Mesothelial cell of epicardium (in vitro differentiated cells): ENCODE measurements around the gene PCNT. TPM values are rescaled to one million over a fixed set of nuclear protein-coding genes. Genes with fewer than 3 reads are reported as not detected.

Source experiments
- DNase-seq, 2 experiments: peaks; one replicate each; pipeline ENCODE4 v3.0.0; 2021; ENCODE audit warnings: low spot score in 2 of 2; ENCODE audit not compliant: unreplicated experiment in 2 of 2
- H3K27ac Mint-ChIP-seq: 2 replicates; pipeline ENCODE4 v1.8.0; 2021; ENCODE audit warnings: mixed read lengths
- H3K27me3 Mint-ChIP-seq: 2 replicates; pipeline ENCODE4 v1.8.0; 2021; ENCODE audit warnings: low read depth, mixed read lengths
- H3K36me3 Mint-ChIP-seq: 2 replicates; pipeline ENCODE4 v1.8.0; 2021; ENCODE audit warnings: mixed read lengths
- H3K4me1 Mint-ChIP-seq: 2 replicates; pipeline ENCODE4 v1.8.0; 2021; ENCODE audit warnings: mixed read lengths
- H3K4me3 Mint-ChIP-seq: 2 replicates; pipeline ENCODE4 v1.8.0; 2021; ENCODE audit warnings: mild to moderate bottlenecking, moderate library complexity, mixed read lengths
- H3K9me3 Mint-ChIP-seq: 2 replicates; pipeline ENCODE4 v1.8.0; 2021; ENCODE audit warnings: mixed read lengths
- CTCF ChIP-seq: fragments of 200-600 bp; sonication (generic); IDR thresholded peaks from one replicate; pipeline ENCODE4 v1.5.0; 2021; ENCODE audit warnings: antibody characterized with exemption; ENCODE audit not compliant: unreplicated experiment
- total RNA-seq: library from RNA; stranded (reverse); gene quantifications from 3 replicates; pipeline ENCODE4 v1.2.1, GENCODE V29; 2021

Gene PCNT
- total RNA-seq, 1 donor from 2014 or later: 41.8 TPM

- DNase-seq: no peak
- Mint-ChIP-seq H3K36me3 (peaks cover 24% of the 10 kb centered on the region), H3K9me3 (no peaks in the 10 kb centered on the region), H3K27ac (no peak overlapping the region), H3K4me1 (no peaks in the 10 kb centered on the region), H3K27me3 (no peaks in the 10 kb centered on the region), H3K4me3 (no peak overlapping the region)
- no peak for TF ChIP-seq CTCF
Observed at GRCh38 chr21:46354518-46354917, 30.6 kb downstream of the PCNT start.

GRCh38 chr21:46355161-46356004 is 31.4 kb downstream of the PCNT start:
- DNase-seq: no peak
- Mint-ChIP-seq H3K27ac (no peak overlapping the region), H3K27me3 (no peaks in the 10 kb centered on the region), H3K4me3 (no peak overlapping the region), H3K9me3 (no peaks in the 10 kb centered on the region), H3K4me1 (no peaks in the 10 kb centered on the region), H3K36me3 (peaks cover 20% of the 10 kb centered on the region)
- TF ChIP-seq CTCF: no peak

- H3K27me3 Mint-ChIP-seq: no peaks in the 10 kb centered on the region
- no peaks in the 10 kb centered on the region for H3K9me3 Mint-ChIP-seq
- TF ChIP-seq CTCF: no peak
- H3K4me1 Mint-ChIP-seq: no peaks in the 10 kb centered on the region
- DNase-seq: no peak
- H3K27ac Mint-ChIP-seq: no peak overlapping the region
- peaks cover 23% of the 10 kb centered on the region for H3K36me3 Mint-ChIP-seq
- no peak overlapping the region for H3K4me3 Mint-ChIP-seq
Observed at GRCh38 chr21:46356005-46356338, 32.0 kb downstream of the PCNT start.

GRCh38 chr21:46356494-46357334 is 32.8 kb downstream of the PCNT start:
- TF ChIP-seq CTCF: no peak
- Mint-ChIP-seq H3K4me1 (no peaks in the 10 kb centered on the region), H3K4me3 (no peak overlapping the region), H3K36me3 (peaks cover 27% of the 10 kb centered on the region), H3K9me3 (no peaks in the 10 kb centered on the region), H3K27ac (no peak overlapping the region), H3K27me3 (no peaks in the 10 kb centered on the region)
- DNase-seq: no peak

GRCh38 chr21:46357335-46357604 is 33.3 kb downstream of the PCNT start:
- H3K36me3 Mint-ChIP-seq: peaks cover 29% of the 10 kb centered on the region
- H3K4me3 Mint-ChIP-seq: no peak overlapping the region
- H3K27me3 Mint-ChIP-seq: no peaks in the 10 kb centered on the region
- H3K27ac Mint-ChIP-seq: no peak overlapping the region
- no peaks in the 10 kb centered on the region for H3K4me1 Mint-ChIP-seq
- DNase-seq: no peak
- H3K9me3 Mint-ChIP-seq: no peaks in the 10 kb centered on the region
- TF ChIP-seq CTCF: no peak
